Suppressor macrophage treated with lipopolysaccharide for 4 hours (primary cell): ENCODE data around the gene UBE3B.

Experiments
- DNase-seq: peaks from one replicate; pipeline ENCODE4 v3.0.0-alpha.2; 2020

The UBE3B gene

DNA sequence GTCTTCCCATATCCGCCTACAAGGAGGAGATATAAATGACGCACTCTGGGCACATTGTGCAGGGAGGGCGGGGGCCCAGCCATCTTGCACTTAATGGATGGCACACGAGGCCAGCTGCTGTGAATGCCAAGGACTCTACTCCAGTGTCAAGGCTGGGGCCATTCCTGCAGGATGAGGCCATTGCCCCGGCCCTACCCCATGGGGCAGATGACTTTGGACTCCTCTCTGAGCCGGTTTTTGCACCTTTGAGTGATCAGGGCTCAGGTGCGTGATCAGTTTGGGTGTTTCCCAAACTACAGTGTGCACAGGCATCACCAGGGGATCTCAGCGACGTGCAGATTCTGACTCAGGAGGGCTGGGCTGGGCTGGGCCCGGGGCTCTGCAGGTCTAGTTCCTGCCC, 79.8 kb downstream of the UBE3B start:
- DNase-seq = no peak

DNA sequence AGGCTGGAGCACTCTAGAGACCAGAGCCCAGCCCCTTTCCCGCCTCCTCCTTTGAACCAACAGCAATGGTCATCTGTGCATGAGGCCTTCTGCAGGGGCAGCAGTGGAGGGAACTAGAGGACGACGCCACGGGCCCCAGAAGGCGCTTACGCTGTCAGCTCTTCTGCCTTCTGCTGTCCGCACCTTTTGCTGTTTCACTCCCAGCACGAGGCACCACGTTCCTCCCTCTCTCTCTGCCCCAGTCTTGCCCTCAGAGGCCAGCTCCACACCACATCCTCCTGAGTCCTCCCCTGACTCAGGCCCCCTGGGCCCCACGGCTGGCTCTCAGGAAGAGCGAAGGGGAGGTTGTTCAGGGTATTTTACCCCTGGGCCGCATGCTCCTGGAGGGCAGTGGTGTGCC, 80.4 kb downstream of the UBE3B start:
- no peak for DNase-seq

GRCh38 chr12:109558374-109559199, 81.2 kb downstream of the UBE3B start:
- no peak for DNase-seq

GRCh38 chr12:109559200-109559505, 81.7 kb downstream of the UBE3B start:
- no peak for DNase-seq

DNA sequence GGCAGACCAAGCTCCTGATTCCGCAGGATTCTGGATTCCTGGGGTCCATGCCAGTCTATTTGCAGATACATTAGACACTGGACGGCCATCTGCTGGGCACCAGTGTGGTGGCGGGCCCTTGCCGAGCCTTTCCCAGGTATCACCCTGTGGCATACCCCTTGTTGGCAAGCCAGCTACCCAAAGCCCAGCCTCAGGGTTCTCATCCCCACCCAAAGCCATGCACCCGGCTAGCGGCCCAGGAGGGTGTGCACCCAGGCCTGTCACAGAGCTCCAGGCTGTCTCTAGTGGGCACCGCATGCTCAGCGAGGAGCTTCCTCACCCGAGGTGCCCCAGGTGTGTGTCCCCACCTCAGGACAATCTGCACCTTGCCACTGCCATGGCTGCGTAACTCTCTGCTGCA, 82.2 kb downstream of the UBE3B start:
- no peak for DNase-seq

- DNase-seq = no peak
Observed at GRCh38 chr12:109560867-109561710, 83.7 kb downstream of the UBE3B start.

GRCh38 chr12:109561711-109562030, 84.2 kb downstream of the UBE3B start:
- DNase-seq = no peak

- no peak for DNase-seq
Observed at GRCh38 chr12:109562871-109563270, 85.4 kb downstream of the UBE3B start.

- DNase-seq = no peak
Observed at GRCh38 chr12:109563291-109564284, 86.2 kb downstream of the UBE3B start.

GRCh38 chr12:109566424-109566823, 89.0 kb downstream of the UBE3B start:
- DNase-seq = no peak

DNA sequence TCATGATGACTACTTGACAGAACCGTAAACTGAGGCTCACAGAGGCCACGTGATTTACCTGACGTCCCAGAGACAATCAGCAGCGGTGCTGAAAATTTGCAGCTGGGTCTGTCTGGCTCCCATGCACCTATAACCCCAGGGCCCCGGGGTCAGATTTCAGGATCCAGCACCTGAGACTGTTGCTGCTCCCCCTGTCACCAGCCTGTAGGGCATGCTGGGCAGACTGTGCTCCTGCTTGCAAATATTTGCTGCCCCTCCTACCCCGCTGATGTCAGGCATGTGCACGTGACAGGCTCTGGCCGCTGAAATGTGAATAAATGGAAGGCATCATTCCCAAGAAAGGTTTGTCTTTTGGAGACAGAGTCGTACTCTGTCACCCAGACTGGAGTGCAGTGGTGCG, 89.9 kb downstream of the UBE3B start:
- no peak for DNase-seq

GRCh38 chr12:109567967-109568366, 90.5 kb downstream of the UBE3B start:
- no peak for DNase-seq

- no peak for DNase-seq
Observed at GRCh38 chr12:109568486-109568885, 91.1 kb downstream of the UBE3B start.

DNA sequence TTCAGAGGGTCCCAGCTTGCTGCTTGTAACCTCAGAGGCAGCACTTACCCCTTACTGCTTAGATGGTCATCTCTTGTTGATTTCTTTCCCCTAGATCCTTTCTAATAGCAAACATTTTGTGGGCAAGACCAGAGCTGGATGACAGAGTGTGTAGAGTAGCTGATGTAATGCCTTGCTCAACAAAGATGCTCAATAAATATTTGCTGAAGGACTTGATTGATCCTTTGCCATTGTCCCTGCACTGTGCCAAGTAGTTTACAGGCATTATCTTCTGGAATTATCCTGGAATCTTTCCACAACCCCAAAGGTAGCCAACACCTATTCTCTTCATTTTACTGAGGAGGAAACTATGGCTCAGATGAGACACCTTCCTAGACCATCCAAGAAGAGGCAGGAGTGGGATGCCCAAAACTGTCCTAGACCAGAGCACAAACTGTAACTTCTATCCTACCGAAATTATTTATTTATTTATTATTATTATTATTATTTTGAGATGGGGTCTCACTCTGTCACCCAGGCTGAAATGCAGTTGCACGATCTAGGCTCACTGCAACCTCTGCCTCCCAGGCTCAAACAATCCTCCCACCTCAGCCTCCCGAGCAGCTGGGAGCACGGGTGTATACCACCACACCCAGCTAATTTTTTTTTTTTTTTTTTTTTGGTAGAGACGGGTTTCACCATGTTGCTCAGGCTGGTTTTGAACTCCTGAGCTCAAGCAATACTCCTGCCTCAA, 94.5 kb downstream of the UBE3B start:
- DNase-seq = no peak

- DNase-seq = no peak
Observed at GRCh38 chr12:109572506-109572845, 95.0 kb downstream of the UBE3B start.

DNA sequence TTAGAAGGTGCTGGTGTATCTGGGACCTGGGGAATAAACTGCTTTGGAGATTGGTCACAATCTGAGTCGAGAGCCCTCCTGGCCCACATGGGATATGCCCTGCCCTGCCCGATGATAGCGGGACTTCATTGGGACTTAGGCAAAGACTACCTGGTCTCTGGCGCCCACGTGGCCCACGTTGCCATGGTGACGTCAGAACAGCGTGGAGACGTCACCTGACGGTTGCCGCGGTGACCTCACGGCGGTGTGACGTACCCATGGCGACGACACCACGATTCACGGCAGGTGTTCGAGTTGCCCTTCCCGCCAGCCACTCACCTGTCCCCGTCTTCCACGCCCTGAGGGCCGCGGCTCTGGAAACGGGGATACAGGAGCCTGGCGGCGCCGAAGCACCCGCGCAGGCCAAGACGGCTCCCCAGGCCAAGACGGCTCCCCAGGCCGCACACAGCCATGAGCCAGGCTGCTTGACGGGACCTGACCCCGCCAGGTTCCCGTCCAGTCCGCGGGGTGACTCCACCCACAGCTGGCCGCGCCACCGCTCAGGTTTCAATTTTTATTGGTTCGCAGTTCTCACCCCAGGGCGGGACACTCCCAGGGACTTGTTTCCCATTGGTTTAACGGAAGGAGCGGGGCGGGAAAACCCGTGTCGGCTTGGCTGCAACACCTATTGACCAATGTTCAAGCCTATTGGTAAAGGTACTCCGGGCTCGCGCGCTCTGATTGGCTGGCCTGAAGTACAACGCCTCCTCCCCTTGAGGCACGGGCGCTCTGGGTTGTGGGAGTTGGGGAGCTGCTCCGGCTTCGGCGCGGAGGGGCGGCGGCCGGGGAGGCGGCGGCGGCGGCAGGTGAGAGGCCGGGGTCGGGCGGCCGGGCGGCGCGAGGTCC, 95.8 kb downstream of the UBE3B start, which contains the start of the genes MMAB and MVK:
MMAB (minus strand) TSS at position 476 of the 885 bp plus-strand sequence; CDS start at position 452, 24 bp downstream.
MVK (plus strand) TSS at position 766 of the 885 bp plus-strand sequence. CDS start 1,029 bp downstream, outside the sequence.
- peak; percentile 99 for DNase-seq

DNA sequence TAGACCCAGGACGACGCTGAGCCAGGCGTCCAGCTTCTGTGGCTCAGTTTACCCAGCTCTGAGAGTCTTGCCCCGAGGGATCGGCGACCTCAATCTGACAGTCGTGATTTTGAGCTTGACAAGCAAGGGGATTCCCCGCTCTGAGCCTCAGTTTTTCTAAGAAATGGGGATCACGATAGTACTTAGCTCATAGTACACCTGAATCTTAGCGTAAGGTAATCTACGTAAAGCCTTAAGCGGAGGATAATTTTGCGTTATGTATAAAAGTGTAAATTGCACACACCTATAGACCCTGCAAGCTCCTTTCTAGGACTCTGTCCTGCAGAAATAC, 96.4 kb downstream of the UBE3B start:
- DNase-seq = no peak

GRCh38 chr12:109575683-109576082, 98.2 kb downstream of the UBE3B start:
- no peak for DNase-seq

- DNase-seq = no peak
Observed at GRCh38 chr12:109577311-109577710, 99.9 kb downstream of the UBE3B start.

DNA sequence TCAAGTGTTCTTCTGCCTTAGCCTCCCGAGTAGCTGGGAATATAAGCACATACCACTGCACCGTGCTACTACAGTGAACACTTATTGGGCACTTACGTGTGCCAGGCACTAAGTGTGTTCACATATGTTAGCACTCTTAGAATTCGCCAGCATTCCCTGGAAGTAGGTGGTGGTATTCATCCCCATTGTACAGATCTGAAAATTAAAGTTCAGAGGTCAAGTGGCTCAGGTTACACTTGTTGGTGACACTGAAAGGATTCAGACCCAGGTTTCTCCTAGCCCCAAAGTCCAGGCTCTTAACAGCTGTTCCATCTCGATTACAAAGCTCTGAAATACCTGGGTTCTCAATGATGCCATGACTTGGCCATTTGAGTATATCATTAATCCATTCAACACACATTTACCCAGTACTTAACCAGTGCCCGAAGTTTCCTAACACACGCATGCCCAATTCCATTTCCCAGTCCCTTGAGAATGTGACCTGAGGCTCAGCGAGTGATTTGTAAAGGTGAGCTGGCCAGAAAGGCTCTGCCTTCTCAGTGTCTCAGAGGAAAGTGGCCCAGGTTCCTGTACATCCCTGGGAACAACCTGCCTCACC, 101.0 kb downstream of the UBE3B start:
- no peak for DNase-seq

DNA sequence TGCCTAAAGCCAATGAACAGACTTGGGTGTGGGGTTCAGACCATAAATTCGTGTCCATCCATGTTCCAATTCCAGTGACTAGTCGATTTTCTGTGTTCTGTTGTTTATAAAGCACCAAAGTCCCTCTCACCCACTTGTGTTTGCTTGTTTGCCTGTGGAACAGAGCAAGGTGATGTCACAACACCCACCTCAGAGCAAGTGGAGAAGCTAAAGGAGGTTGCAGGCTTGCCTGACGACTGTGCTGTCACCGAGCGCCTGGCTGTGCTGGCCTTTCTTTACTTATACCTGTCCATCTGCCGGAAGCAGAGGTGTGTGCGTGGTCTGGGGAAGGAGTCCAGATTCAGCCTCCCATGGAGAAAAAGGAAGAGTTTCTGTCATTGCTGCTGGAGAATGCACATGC, 102.2 kb downstream of the UBE3B start:
- no peak for DNase-seq
